Uterus (tissue), 4 donors: ENCODE measurements around the gene PLXNA2. TPM values are rescaled to one million over a fixed set of nuclear protein-coding genes. Genes with fewer than 3 reads are reported as not detected.

Experiments
- DNase-seq, 2 donors: peaks; one replicate each; pipeline ENCODE4 v3.0.0-alpha.2; 2019 to 2020
- H3K27ac ChIP-seq, 2 donors: fragments of 200-600 bp; sonication (generic); 1 replicate in 1 of 2; 2 replicates in 1 of 2; pipeline ENCODE4 v1.5.1; 2016 to 2018
- H3K27me3 ChIP-seq, 2 donors: fragments of 200-600 bp; sonication (generic); one replicate each; pipeline ENCODE4 v1.5.1; 2018 to 2019; ENCODE audit warnings: control low read depth in 1 of 2
- H3K36me3 ChIP-seq, 2 donors: fragments of 200-600 bp; sonication (generic); one replicate each; pipeline ENCODE4 v1.5.1; 2019; ENCODE audit warnings: control low read depth in 1 of 2
- H3K4me1 ChIP-seq, 2 donors: fragments of 200-600 bp; sonication (generic); one replicate each; pipeline ENCODE4 v1.5.1; 2018 to 2019; ENCODE audit warnings: control low read depth in 1 of 2
- H3K4me3 ChIP-seq, 2 donors: fragments of 200-600 bp; sonication (generic); 1 replicate in 1 of 2; 2 replicates in 1 of 2; pipeline ENCODE4 v1.5.1; 2018 to 2019; ENCODE audit warnings: mild to moderate bottlenecking in 1 of 2
- H3K9me3 ChIP-seq, 2 donors: fragments of 200-600 bp; sonication (generic); one replicate each; pipeline ENCODE4 v1.5.1; 2019; ENCODE audit warnings: control low read depth in 1 of 2
- CTCF ChIP-seq, 4 experiments: fragments of 200-600 bp in 2 of 4; fragments of 450-650 bp in 2 of 4; sonication (generic) in 2 of 4; IDR thresholded peaks; one replicate each; pipeline ENCODE4 v1.5.1; 2016 to 2019; ENCODE audit warnings: antibody characterized with exemption in 4 of 4, mild to moderate bottlenecking in 2 of 4, moderate library complexity in 1 of 4
- POLR2A ChIP-seq, 2 donors: fragments of 450-650 bp; IDR thresholded peaks; one replicate each; pipeline ENCODE4 v1.6.1; 2016; ENCODE audit warnings: antibody characterized with exemption in 2 of 2, mild to moderate bottlenecking in 1 of 2, moderate library complexity in 1 of 2
- intact Hi-C: fragments of 100-400 bp; cut with DNase I; formaldehyde crosslinking; loops from one replicate; pipeline ENCODE4 v1.15.1; 2023; ENCODE audit warnings: low total_unique reads
- total RNA-seq, 4 donors: library from RNA; depleted of rRNA in 3 of 4; stranded (reverse); fragments of >200 nt in 3 of 4; gene quantifications; one replicate each; pipeline versions ENCODE4 v1.1.0 to v1.2.4, GENCODE V29; 2014 to 2023
- donor health status: DM: yes; HTN: yes; CAD: no.

PLXNA2 gene
- total RNA-seq, 4 donors from 2014 or later: 5.4 to 94.5 (median 9.5) TPM

GRCh38 chr1:208265122-208265469 lies 20.9 kb upstream of the PLXNA2 start:
- Histone ChIP-seq H3K4me1 (no peaks in the 10 kb centered on the region), H3K9me3 (no peaks in the 10 kb centered on the region), H3K27me3 (no peaks in the 10 kb centered on the region), H3K36me3 (no peaks in the 10 kb centered on the region), H3K27ac (no peak overlapping the region), H3K4me3 (no peak overlapping the region)
- intact Hi-C loops: no loop called here
- TF ChIP-seq POLR2A (IDR thresholded peaks at IDR 0.05) (no peak), CTCF (IDR thresholded peaks at IDR 0.05) (no peak)
- DNase-seq: no peak

- H3K4me1 ChIP-seq: no peaks in the 10 kb centered on the region
- H3K27ac ChIP-seq: no peak overlapping the region
Observed at GRCh38 chr1:208264469-208265121, 20.4 kb upstream of the PLXNA2 start.

GRCh38 chr1:208261874-208262273 lies 17.7 kb upstream of the PLXNA2 start:
- no peak for DNase-seq
- no peaks in the 10 kb centered on the region for H3K27me3 ChIP-seq
- no peak overlapping the region for H3K4me3 ChIP-seq
- no peaks in the 10 kb centered on the region for H3K4me1 ChIP-seq
- intact Hi-C loops: no loop called here
- H3K36me3 ChIP-seq: no peaks in the 10 kb centered on the region
- TF ChIP-seq POLR2A (IDR thresholded peaks at IDR 0.05): no peak
- no peak for TF ChIP-seq CTCF (IDR thresholded peaks at IDR 0.05)
- no peak overlapping the region for H3K27ac ChIP-seq
- no peaks in the 10 kb centered on the region for H3K9me3 ChIP-seq

More at GRCh38 chr1:208264469-208265121, 20.4 kb upstream of the PLXNA2 start:
- intact Hi-C loops: no loop called here
- H3K36me3 ChIP-seq: no peaks in the 10 kb centered on the region
- no peaks in the 10 kb centered on the region for H3K9me3 ChIP-seq
- no peak for DNase-seq
- no peak for TF ChIP-seq CTCF (IDR thresholded peaks at IDR 0.05)
- TF ChIP-seq POLR2A (IDR thresholded peaks at IDR 0.05): no peak
- H3K27me3 ChIP-seq: no peaks in the 10 kb centered on the region
- H3K4me3 ChIP-seq: no peak overlapping the region

DNA sequence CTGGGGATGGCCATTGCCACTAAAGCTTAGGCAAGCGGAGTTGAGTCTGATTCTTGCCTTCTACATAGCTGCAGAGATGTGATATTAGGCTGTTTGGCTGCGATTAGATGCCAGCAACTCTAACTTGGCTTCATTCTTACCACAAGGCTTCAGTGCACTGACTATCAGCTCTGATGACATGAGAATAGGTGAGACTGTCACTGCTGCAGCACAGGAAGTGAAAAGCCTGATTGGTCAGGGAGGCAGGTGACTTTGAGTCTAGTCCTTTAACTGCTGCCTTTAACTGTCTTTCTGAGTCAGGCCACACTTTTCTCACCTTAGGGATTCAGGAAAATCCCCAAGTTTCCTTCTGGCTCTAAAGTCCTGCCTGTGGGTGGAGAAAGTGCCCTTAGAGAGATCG lies 14.1 kb upstream of the PLXNA2 start:
- no peak for TF ChIP-seq POLR2A (IDR thresholded peaks at IDR 0.05)
- TF ChIP-seq CTCF (IDR thresholded peaks at IDR 0.05): no peak
- no peaks in the 10 kb centered on the region for H3K9me3 ChIP-seq
- no peaks in the 10 kb centered on the region for H3K36me3 ChIP-seq
- no peak overlapping the region for H3K27ac ChIP-seq
- no peak overlapping the region for H3K4me3 ChIP-seq
- H3K4me1 ChIP-seq: no peaks in the 10 kb centered on the region
- intact Hi-C loops: no loop called here
- no peak for DNase-seq
- no peaks in the 10 kb centered on the region for H3K27me3 ChIP-seq

DNA sequence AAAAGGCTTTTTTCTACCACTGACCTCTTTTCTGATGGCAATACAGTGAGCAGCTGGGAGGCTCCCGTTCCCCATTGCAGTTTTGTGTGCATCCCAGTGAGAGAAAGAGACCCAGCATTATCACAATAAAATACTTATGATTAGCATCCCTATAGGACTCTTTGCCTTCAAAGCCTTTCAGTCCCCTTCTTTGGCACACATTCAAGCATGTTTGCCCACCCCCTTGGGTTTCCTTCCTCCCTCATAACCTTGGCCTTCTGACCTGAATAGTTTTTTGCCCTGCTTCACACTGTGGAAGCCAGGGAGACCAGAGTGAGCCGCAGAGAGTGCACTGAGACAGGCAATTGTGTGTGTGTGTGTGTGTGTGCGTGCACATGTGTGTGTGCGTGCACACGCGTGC lies 13.2 kb upstream of the PLXNA2 start:
- TF ChIP-seq POLR2A (IDR thresholded peaks at IDR 0.05) (no peak), CTCF (IDR thresholded peaks at IDR 0.05) (no peak)
- Histone ChIP-seq H3K9me3 (no peaks in the 10 kb centered on the region), H3K27me3 (no peaks in the 10 kb centered on the region), H3K4me1 (no peaks in the 10 kb centered on the region), H3K36me3 (no peaks in the 10 kb centered on the region), H3K4me3 (no peak overlapping the region), H3K27ac (no peak overlapping the region)
- DNase-seq: no peak
- intact Hi-C loops: no loop called here
